CD14-positive monocyte (primary cell): ENCODE data around the gene MAN1C1. TPM values are rescaled to one million over a fixed set of nuclear protein-coding genes. Genes with fewer than 3 reads are reported as not detected.

Experiments
- DNase-seq, 3 donors: peaks; one replicate each; pipeline ENCODE4 v3.0.0-alpha.2; 2011 to 2022
- H2AFZ ChIP-seq: 2 replicates; pipeline ENCODE4 v1.6.0; 2012; ENCODE audit warnings: mild to moderate bottlenecking, low read depth, low read length, inconsistent platforms; ENCODE audit not compliant: insufficient read depth, poor library complexity, severe bottlenecking
- H3K27ac ChIP-seq, 2 donors: 1 replicate in 1 of 2; 2 replicates in 1 of 2; pipeline ENCODE4 v1.5.1; 2012 to 2013; ENCODE audit warnings: low read length in 2 of 2, control low read depth in 1 of 2, inconsistent platforms in 1 of 2, low read depth in 1 of 2, mild to moderate bottlenecking in 1 of 2
- H3K27me3 ChIP-seq, 2 donors: one replicate each; pipeline versions ENCODE4 v1.6.0 to v1.6.1; 2011 to 2013; ENCODE audit warnings: low read length in 2 of 2; ENCODE audit not compliant: control insufficient read depth in 2 of 2, insufficient read depth in 2 of 2
- H3K36me3 ChIP-seq, 2 donors: replicated peaks in 1 of 2; 1 replicate in 1 of 2; 2 replicates in 1 of 2; pipeline versions ENCODE4 v1.5.1 to v1.6.1; 2012 to 2013; ENCODE audit warnings: low read length in 2 of 2, control low read depth in 1 of 2, inconsistent platforms in 1 of 2, mild to moderate bottlenecking in 1 of 2; ENCODE audit not compliant: insufficient read depth in 2 of 2, control insufficient read depth in 1 of 2
- H3K4me1 ChIP-seq, 2 donors: 1 replicate in 1 of 2; 2 replicates in 1 of 2; pipeline versions ENCODE4 v1.5.1 to v1.6.1; 2012 to 2013; ENCODE audit warnings: low read length in 2 of 2, control low read depth in 1 of 2, inconsistent platforms in 1 of 2, mild to moderate bottlenecking in 1 of 2, moderate library complexity in 1 of 2; ENCODE audit not compliant: insufficient read depth in 2 of 2, control insufficient read depth in 1 of 2
- H3K4me2 ChIP-seq: replicated peaks from 2 replicates; pipeline ENCODE3; 2012; ENCODE audit warnings: low read length, moderate library complexity, mild to moderate bottlenecking; ENCODE audit not compliant: poor library complexity, severe bottlenecking; ENCODE audit errors: extremely low read depth
- H3K4me3 ChIP-seq, 3 experiments: fragments of 200-600 bp in 1 of 3; sonication (generic) in 1 of 3; replicated peaks in 1 of 3; 1 replicate in 2 of 3; 2 replicates in 1 of 3; pipeline ENCODE4 v1.5.1; 2011 to 2013; ENCODE audit warnings: low read length in 3 of 3, mild to moderate bottlenecking in 3 of 3, control low read depth in 2 of 3, low read depth in 2 of 3, inconsistent platforms in 1 of 3, moderate library complexity in 1 of 3
- H3K79me2 ChIP-seq: 2 replicates; pipeline ENCODE4 v1.6.0; 2012; ENCODE audit warnings: mild to moderate bottlenecking, control low read depth, inconsistent platforms, low read length, moderate library complexity; ENCODE audit not compliant: insufficient read depth
- H3K9ac ChIP-seq: 2 replicates; pipeline ENCODE4 v1.6.0; 2017; ENCODE audit warnings: low read length, mild to moderate bottlenecking; ENCODE audit not compliant: insufficient read depth, poor library complexity, severe bottlenecking
- H3K9me3 ChIP-seq, 2 donors: replicated peaks in 1 of 2; 1 replicate in 1 of 2; 2 replicates in 1 of 2; pipeline versions ENCODE4 v1.5.1 to v1.6.1; 2012 to 2013; ENCODE audit warnings: low read length in 2 of 2, control low read depth in 1 of 2; ENCODE audit not compliant: control insufficient read depth in 1 of 2, insufficient read depth in 1 of 2
- H4K20me1 ChIP-seq: 2 replicates; pipeline ENCODE4 v1.6.0; 2012; ENCODE audit warnings: mild to moderate bottlenecking, low read length, control low read depth, moderate library complexity; ENCODE audit not compliant: insufficient read depth
- H3K27ac Mint-ChIP-seq, 7 donors: one replicate each; pipeline ENCODE4 v1.8.0; 2020; ENCODE audit warnings: mild to moderate bottlenecking in 7 of 7, mixed read lengths in 7 of 7, moderate library complexity in 6 of 7, inconsistent platforms in 2 of 7
- H3K27me3 Mint-ChIP-seq, 3 donors: one replicate each; pipeline ENCODE4 v1.8.0; 2021 to 2022; ENCODE audit warnings: low read depth in 3 of 3, mild to moderate bottlenecking in 3 of 3, mixed read lengths in 3 of 3, moderate library complexity in 3 of 3, inconsistent platforms in 1 of 3
- H3K36me3 Mint-ChIP-seq, 2 donors: one replicate each; pipeline ENCODE4 v1.8.0; 2020; ENCODE audit warnings: mixed read lengths in 2 of 2, inconsistent platforms in 1 of 2, mild to moderate bottlenecking in 1 of 2
- H3K4me1 Mint-ChIP-seq: one replicate; pipeline ENCODE4 v1.8.0; 2020; ENCODE audit warnings: mild to moderate bottlenecking, mixed read lengths
- H3K4me3 Mint-ChIP-seq, 2 donors: one replicate each; pipeline ENCODE4 v1.8.0; 2020; ENCODE audit warnings: mild to moderate bottlenecking in 2 of 2, mixed read lengths in 2 of 2, moderate library complexity in 1 of 2
- H3K9me3 Mint-ChIP-seq, 7 donors: one replicate each; pipeline ENCODE4 v1.8.0; 2020 to 2022; ENCODE audit warnings: mixed read lengths in 7 of 7, mild to moderate bottlenecking in 6 of 7, moderate library complexity in 6 of 7, inconsistent platforms in 2 of 7
- WGBS: methylation state at CpG from one replicate; pipeline ENCODE4 v1.1.5; 2013; ENCODE audit warnings: missing lambda C conversion rate; ENCODE audit not compliant: insufficient coverage; 5-methylcytosine and 5-hydroxymethylcytosine counted together
- intact Hi-C, 2 donors: fragments of 100-400 bp; cut with micrococcal nuclease; formaldehyde crosslinking; loops; one replicate each; pipeline versions ENCODE4 v1.15.0 to v1.15.1; 2023
- polyA plus RNA-seq, 3 donors: library from polyadenylated mRNA; depleted of rRNA in 1 of 3; unstranded in 2 of 3; stranded (reverse) in 1 of 3; fragments of 300-500 nt in 2 of 3; fragments of >200 nt in 1 of 3; fragmentation: Illumina TruSeq in 2 of 3; gene quantifications; 1 replicate in 2 of 3; 2 replicates in 1 of 3; pipeline ENCODE4 v1.2.3, GENCODE V29; 2012 to 2021
- TF ChIP-seq, protein P1 (sequence below): fragments of 200-600 bp; IDR thresholded peaks from one replicate; pipeline ENCODE4 v1.8.0; 2022; ENCODE audit warnings: antibody characterized with exemption, mild to moderate bottlenecking

The MAN1C1 gene
- polyA plus RNA-seq, 3 donors, result 1.2 to 7.2 (median 1.7) TPM

DNA sequence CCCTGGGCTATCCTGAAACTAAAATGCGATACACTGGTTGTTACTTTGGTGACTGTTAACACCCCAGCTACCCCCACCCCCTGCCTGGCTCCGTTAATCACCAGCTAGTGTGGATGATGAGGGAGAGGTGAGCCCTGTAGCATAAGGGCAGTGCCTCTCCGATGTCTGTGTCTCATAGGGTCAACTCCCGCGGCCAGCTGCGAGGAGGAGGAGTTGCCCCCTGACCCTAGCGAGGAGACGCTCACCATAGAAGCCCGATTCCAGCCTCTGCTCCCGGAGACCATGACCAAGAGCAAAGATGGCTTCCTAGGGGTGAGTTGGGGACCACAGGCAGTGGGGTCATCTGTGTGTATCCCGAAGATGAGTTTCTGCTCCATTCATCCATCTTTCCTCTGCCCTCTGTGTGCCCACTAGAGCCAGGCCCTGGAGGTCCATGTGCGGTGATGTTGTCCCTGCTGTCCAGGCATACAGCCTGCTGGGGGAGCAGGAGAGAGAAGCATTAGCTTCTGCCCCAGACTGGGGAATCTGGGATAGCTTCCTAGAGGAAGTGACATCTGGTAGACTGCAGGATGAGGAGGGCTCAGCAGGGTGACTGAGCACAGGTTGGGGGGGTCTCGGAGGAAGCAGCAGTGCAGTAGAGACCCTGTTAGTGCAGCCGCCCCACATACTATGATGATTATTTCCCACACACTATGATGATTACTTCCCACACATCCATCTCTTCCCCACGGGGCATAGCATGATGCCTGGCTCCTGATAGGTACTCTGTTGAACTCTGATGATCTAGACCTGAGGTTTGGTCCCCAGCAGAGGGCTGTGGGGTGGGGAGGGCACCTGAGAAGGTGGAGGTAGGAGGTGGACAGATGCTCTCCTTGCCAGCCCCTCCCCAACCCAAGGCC, 188.6 kb downstream of the MAN1C1 start:
- no peaks in the 10 kb centered on the region for H3K27me3 ChIP-seq
- no peak overlapping the region for H3K4me3 ChIP-seq
- WGBS, result 100% methylated on average over 2 of the region's 15 CpGs
- no peak overlapping the region for H3K9ac ChIP-seq
- no peak overlapping the region for H3K4me2 ChIP-seq
- peaks cover 1% of the 10 kb centered on the region for H4K20me1 ChIP-seq
- TF ChIP-seq, protein P1, sequence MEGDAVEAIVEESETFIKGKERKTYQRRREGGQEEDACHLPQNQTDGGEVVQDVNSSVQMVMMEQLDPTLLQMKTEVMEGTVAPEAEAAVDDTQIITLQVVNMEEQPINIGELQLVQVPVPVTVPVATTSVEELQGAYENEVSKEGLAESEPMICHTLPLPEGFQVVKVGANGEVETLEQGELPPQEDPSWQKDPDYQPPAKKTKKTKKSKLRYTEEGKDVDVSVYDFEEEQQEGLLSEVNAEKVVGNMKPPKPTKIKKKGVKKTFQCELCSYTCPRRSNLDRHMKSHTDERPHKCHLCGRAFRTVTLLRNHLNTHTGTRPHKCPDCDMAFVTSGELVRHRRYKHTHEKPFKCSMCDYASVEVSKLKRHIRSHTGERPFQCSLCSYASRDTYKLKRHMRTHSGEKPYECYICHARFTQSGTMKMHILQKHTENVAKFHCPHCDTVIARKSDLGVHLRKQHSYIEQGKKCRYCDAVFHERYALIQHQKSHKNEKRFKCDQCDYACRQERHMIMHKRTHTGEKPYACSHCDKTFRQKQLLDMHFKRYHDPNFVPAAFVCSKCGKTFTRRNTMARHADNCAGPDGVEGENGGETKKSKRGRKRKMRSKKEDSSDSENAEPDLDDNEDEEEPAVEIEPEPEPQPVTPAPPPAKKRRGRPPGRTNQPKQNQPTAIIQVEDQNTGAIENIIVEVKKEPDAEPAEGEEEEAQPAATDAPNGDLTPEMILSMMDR, result no peak
- DNase-seq, result no peak
- peaks cover 18 to 23% of the 10 kb centered on the region in 2 donors for H3K4me1 ChIP-seq
- intact Hi-C loops, result loop anchor here (10.0 kb wide), 1 partner anchor 190 kb away; the partner anchor contains the start of gene MAN1C1 (in 2 of the 2)
- H3K9me3 ChIP-seq, result no peaks in the 10 kb centered on the region
- H3K9me3 Mint-ChIP-seq, result peaks cover 0 to 1% (median 0%) of the 10 kb centered on the region in 7 donors
- peaks cover 39% of the 10 kb centered on the region for H3K4me1 Mint-ChIP-seq
- H3K4me3 Mint-ChIP-seq, result no peak overlapping the region
- no peaks in the 10 kb centered on the region for H3K79me2 ChIP-seq
- H3K36me3 Mint-ChIP-seq, result peaks cover 30 to 55% of the 10 kb centered on the region in 2 donors
- H3K27ac Mint-ChIP-seq, result peak overlapping the region in 2 of 7 donors; percentile 57 to 68
- H3K36me3 ChIP-seq, result peaks cover 27 to 49% of the 10 kb centered on the region in 2 donors
- H2AFZ ChIP-seq, result no peak overlapping the region
- peaks cover 0 to 3% (median 2%) of the 10 kb centered on the region in 3 donors for H3K27me3 Mint-ChIP-seq
- no peak overlapping the region for H3K27ac ChIP-seq

DNA sequence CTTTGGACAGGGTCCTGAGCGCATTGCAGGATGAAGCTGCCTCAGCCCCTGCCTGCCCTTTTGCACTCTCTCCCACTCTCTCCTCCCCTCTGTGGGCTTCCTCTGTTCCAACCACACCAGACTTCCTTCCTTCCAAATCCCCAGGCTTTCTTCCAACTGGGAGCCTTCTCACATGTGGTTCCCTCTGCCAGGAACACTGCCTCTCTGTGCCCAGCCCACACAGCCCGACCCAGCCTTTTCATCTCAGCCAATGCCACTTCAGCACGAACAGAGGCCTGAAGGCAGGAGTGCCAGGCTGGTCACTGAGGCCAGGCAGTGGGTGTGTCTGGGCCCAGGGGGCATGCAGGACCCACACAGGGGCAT, 189.3 kb downstream of the MAN1C1 start:
- no peaks in the 10 kb centered on the region for H3K27me3 ChIP-seq
- intact Hi-C loops, result loop anchor here (10.0 kb wide), 1 partner anchor 191 kb away; the partner anchor contains the start of gene MAN1C1 (in 2 of the 2)
- no peak overlapping the region for H3K27ac Mint-ChIP-seq
- no peak overlapping the region for H2AFZ ChIP-seq
- peaks cover 0 to 1% (median 0%) of the 10 kb centered on the region in 7 donors for H3K9me3 Mint-ChIP-seq
- peaks cover 7% of the 10 kb centered on the region for H4K20me1 ChIP-seq
- H3K4me3 Mint-ChIP-seq, result no peak overlapping the region
- peaks cover 27 to 50% of the 10 kb centered on the region in 2 donors for H3K36me3 ChIP-seq
- H3K9me3 ChIP-seq, result no peaks in the 10 kb centered on the region
- H3K36me3 Mint-ChIP-seq, result peaks cover 30 to 58% of the 10 kb centered on the region in 2 donors
- H3K27ac ChIP-seq, result no peak overlapping the region
- TF ChIP-seq, protein P1, result no peak
- peaks cover 14 to 21% of the 10 kb centered on the region in 2 donors for H3K4me1 ChIP-seq
- no peak for DNase-seq
- H3K4me2 ChIP-seq, result no peak overlapping the region
- WGBS, result 87% methylated on average over 3 of the region's 3 CpGs
- peaks cover 35% of the 10 kb centered on the region for H3K4me1 Mint-ChIP-seq
- H3K79me2 ChIP-seq, result no peaks in the 10 kb centered on the region
- no peak overlapping the region for H3K4me3 ChIP-seq
- no peak overlapping the region for H3K9ac ChIP-seq
- peaks cover 0 to 3% (median 2%) of the 10 kb centered on the region in 3 donors for H3K27me3 Mint-ChIP-seq
